ENCODE measurements around the gene RARS2. TPM values are rescaled to one million over a fixed set of nuclear protein-coding genes. Genes with fewer than 3 reads are reported as not detected.

The RARS2 gene
- total RNA-seq, 1 donor from 2014 or later, result 53.3 TPM

DNA sequence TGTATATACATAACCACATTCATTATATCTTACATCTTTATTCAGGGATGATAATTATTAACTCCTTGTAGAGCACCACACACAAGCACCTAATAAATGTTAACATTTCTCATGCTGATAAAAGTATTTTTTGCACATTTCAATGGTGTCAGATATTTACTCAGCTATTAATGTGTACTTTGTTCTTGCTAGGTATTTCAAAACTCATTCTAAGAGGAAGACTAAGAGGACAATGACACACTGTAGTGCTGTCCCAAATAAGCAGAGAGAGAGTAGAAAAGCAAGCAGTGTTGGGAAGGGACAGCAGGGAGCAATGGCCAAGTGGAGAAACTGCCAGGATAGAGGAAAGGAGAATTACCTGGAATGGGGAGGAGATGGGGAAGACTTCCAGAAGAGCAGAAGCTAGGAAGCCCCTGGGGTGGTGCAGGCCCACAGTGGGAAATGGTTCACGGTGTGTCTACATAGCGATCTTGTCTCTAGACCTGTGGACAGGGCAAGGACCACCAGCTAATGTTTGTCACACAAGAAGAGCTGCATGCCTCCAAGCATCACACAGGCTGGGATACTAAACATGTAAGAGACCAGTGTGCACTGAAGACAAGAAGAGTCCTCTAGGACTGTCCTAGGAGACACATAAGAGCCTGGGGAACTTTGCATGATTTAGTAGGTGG is 55.3 kb downstream of the RARS2 start:
- TF ChIP-seq CTCF (IDR thresholded peaks at IDR 0.05; ENCODE audit: unreplicated experiment), result no peak
- Mint-ChIP-seq H3K4me1 (no peaks in the 10 kb centered on the region), H3K27me3 (ENCODE audit: low read depth) (no peaks in the 10 kb centered on the region), H3K36me3 (peaks cover 20% of the 10 kb centered on the region), H3K27ac (no peak overlapping the region), H3K4me3 (no peak overlapping the region), H3K9me3 (peaks cover 3% of the 10 kb centered on the region)
- no peak for DNase-seq (ENCODE audit: low spot score in 2 of 2, unreplicated experiment in 2 of 2)

- H3K27me3 Mint-ChIP-seq (ENCODE audit: low read depth), result no peaks in the 10 kb centered on the region
- no peak for DNase-seq (ENCODE audit: low spot score in 2 of 2, unreplicated experiment in 2 of 2)
- H3K36me3 Mint-ChIP-seq, result peaks cover 29% of the 10 kb centered on the region
- no peaks in the 10 kb centered on the region for H3K9me3 Mint-ChIP-seq
- H3K27ac Mint-ChIP-seq, result no peak overlapping the region
- no peaks in the 10 kb centered on the region for H3K4me1 Mint-ChIP-seq
- no peak for TF ChIP-seq CTCF (IDR thresholded peaks at IDR 0.05; ENCODE audit: unreplicated experiment)
- H3K4me3 Mint-ChIP-seq, result no peak overlapping the region
Measured at GRCh38 chr6:87529221-87529620, 60.6 kb downstream of the RARS2 start.

GRCh38 chr6:87522686-87523085 is 67.1 kb downstream of the RARS2 start:
- TF ChIP-seq CTCF (IDR thresholded peaks at IDR 0.05; ENCODE audit: unreplicated experiment), result no peak
- DNase-seq (ENCODE audit: low spot score in 2 of 2, unreplicated experiment in 2 of 2), result no peak

GRCh38 chr6:87518453-87518852 is 71.3 kb downstream of the RARS2 start:
- DNase-seq (ENCODE audit: low spot score in 2 of 2, unreplicated experiment in 2 of 2), result no peak
- no peak overlapping the region for H3K4me3 Mint-ChIP-seq
- H3K36me3 Mint-ChIP-seq, result peaks cover 50% of the 10 kb centered on the region
- H3K9me3 Mint-ChIP-seq, result no peaks in the 10 kb centered on the region
- H3K27me3 Mint-ChIP-seq (ENCODE audit: low read depth), result no peaks in the 10 kb centered on the region
- no peak overlapping the region for H3K27ac Mint-ChIP-seq
- no peak for TF ChIP-seq CTCF (IDR thresholded peaks at IDR 0.05; ENCODE audit: unreplicated experiment)
- H3K4me1 Mint-ChIP-seq, result peaks cover 5% of the 10 kb centered on the region

More at GRCh38 chr6:87522686-87523085, 67.1 kb downstream of the RARS2 start:
- no peak overlapping the region for H3K27ac Mint-ChIP-seq
- H3K27me3 Mint-ChIP-seq (ENCODE audit: low read depth), result no peaks in the 10 kb centered on the region
- H3K4me1 Mint-ChIP-seq, result no peaks in the 10 kb centered on the region
- H3K36me3 Mint-ChIP-seq, result peaks cover 39% of the 10 kb centered on the region
- H3K9me3 Mint-ChIP-seq, result no peaks in the 10 kb centered on the region
- no peak overlapping the region for H3K4me3 Mint-ChIP-seq

- no peaks in the 10 kb centered on the region for H3K27me3 Mint-ChIP-seq (ENCODE audit: low read depth)
- no peaks in the 10 kb centered on the region for H3K9me3 Mint-ChIP-seq
- no peak for DNase-seq (ENCODE audit: low spot score in 2 of 2, unreplicated experiment in 2 of 2)
- peaks cover 50% of the 10 kb centered on the region for H3K36me3 Mint-ChIP-seq
- no peak for TF ChIP-seq CTCF (IDR thresholded peaks at IDR 0.05; ENCODE audit: unreplicated experiment)
- H3K27ac Mint-ChIP-seq, result peak overlapping the region; percentile 30
- peaks cover 5% of the 10 kb centered on the region for H3K4me1 Mint-ChIP-seq
- H3K4me3 Mint-ChIP-seq, result no peak overlapping the region
Measured at GRCh38 chr6:87514831-87515230, 75.0 kb downstream of the RARS2 start.

Measured in mesothelial cell of epicardium (in vitro differentiated cells).